Measurements from ENCODE around the gene HHAT.

HHAT gene

GRCh38 chr1:210504286-210504685 is 175.6 kb downstream of the HHAT start:
- DNase-seq (ENCODE audit: low read depth, low spot score), result no peak

GRCh38 chr1:210505601-210506496 is 177.1 kb downstream of the HHAT start:
- DNase-seq (ENCODE audit: low read depth, low spot score), result no peak
- H3K4me3 ChIP-seq (ENCODE audit: low read length), result no peak overlapping the region

More at GRCh38 chr1:210504286-210504685, 175.6 kb downstream of the HHAT start:
- H3K4me3 ChIP-seq (ENCODE audit: low read length), result no peak overlapping the region

GRCh38 chr1:210506689-210507088 is 178.0 kb downstream of the HHAT start:
- no peak overlapping the region for H3K4me3 ChIP-seq (ENCODE audit: low read length)
- DNase-seq (ENCODE audit: low read depth, low spot score), result no peak

GRCh38 chr1:210516092-210516656 is 187.5 kb downstream of the HHAT start:
- no peak overlapping the region for H3K4me3 ChIP-seq (ENCODE audit: low read length)
- no peak for DNase-seq (ENCODE audit: low read depth, low spot score)

- no peak for DNase-seq (ENCODE audit: low read depth, low spot score)
- no peak overlapping the region for H3K4me3 ChIP-seq (ENCODE audit: low read length)
Observed at GRCh38 chr1:210516697-210517459, 188.2 kb downstream of the HHAT start.

- DNase-seq (ENCODE audit: low read depth, low spot score), result no peak
- no peak overlapping the region for H3K4me3 ChIP-seq (ENCODE audit: low read length)
Observed at GRCh38 chr1:210523830-210524229, 195.1 kb downstream of the HHAT start.

- no peak overlapping the region for H3K4me3 ChIP-seq (ENCODE audit: low read length)
- DNase-seq (ENCODE audit: low read depth, low spot score), result no peak
Observed at GRCh38 chr1:210525716-210526454, 197.2 kb downstream of the HHAT start.

GRCh38 chr1:210527091-210527490 is 198.4 kb downstream of the HHAT start:
- no peak for DNase-seq (ENCODE audit: low read depth, low spot score)
- H3K4me3 ChIP-seq (ENCODE audit: low read length), result no peak overlapping the region

- H3K4me3 ChIP-seq (ENCODE audit: low read length), result no peak overlapping the region
- no peak for DNase-seq (ENCODE audit: low read depth, low spot score)
Observed at GRCh38 chr1:210531475-210532222, 202.9 kb downstream of the HHAT start.

GRCh38 chr1:210532223-210532598 is 203.5 kb downstream of the HHAT start:
- no peak overlapping the region for H3K4me3 ChIP-seq (ENCODE audit: low read length)
- no peak for DNase-seq (ENCODE audit: low read depth, low spot score)

GRCh38 chr1:210535761-210536160 is 207.1 kb downstream of the HHAT start:
- no peak for DNase-seq (ENCODE audit: low read depth, low spot score)
- no peak overlapping the region for H3K4me3 ChIP-seq (ENCODE audit: low read length)

GRCh38 chr1:210536254-210536961 is 207.7 kb downstream of the HHAT start:
- DNase-seq (ENCODE audit: low read depth, low spot score), result no peak

GRCh38 chr1:210540288-210540687 is 211.6 kb downstream of the HHAT start:
- H3K4me3 ChIP-seq (ENCODE audit: low read length), result no peak overlapping the region
- no peak for DNase-seq (ENCODE audit: low read depth, low spot score)

More at GRCh38 chr1:210536254-210536961, 207.7 kb downstream of the HHAT start:
- H3K4me3 ChIP-seq (ENCODE audit: low read length), result no peak overlapping the region

GRCh38 chr1:210541680-210542358 is 213.1 kb downstream of the HHAT start:
- H3K4me3 ChIP-seq (ENCODE audit: low read length), result no peak overlapping the region
- no peak for DNase-seq (ENCODE audit: low read depth, low spot score)

- H3K4me3 ChIP-seq (ENCODE audit: low read length), result no peak overlapping the region
- DNase-seq (ENCODE audit: low read depth, low spot score), result no peak
Observed at GRCh38 chr1:210551899-210552298, 223.2 kb downstream of the HHAT start.

GRCh38 chr1:210553711-210554110 is 225.0 kb downstream of the HHAT start:
- H3K4me3 ChIP-seq (ENCODE audit: low read length), result no peak overlapping the region
- no peak for DNase-seq (ENCODE audit: low read depth, low spot score)

- DNase-seq (ENCODE audit: low read depth, low spot score), result no peak
- H3K4me3 ChIP-seq (ENCODE audit: low read length), result no peak overlapping the region
Observed at GRCh38 chr1:210554382-210554781, 225.7 kb downstream of the HHAT start.

- no peak overlapping the region for H3K4me3 ChIP-seq (ENCODE audit: low read length)
Observed at GRCh38 chr1:210556475-210556874, 227.8 kb downstream of the HHAT start.

More at GRCh38 chr1:210556475-210556874, 227.8 kb downstream of the HHAT start:
- no peak for DNase-seq (ENCODE audit: low read depth, low spot score)
